Hepatocyte (in vitro differentiated cells): Measurements from ENCODE around the gene SYT1.

Source experiments
- EZH2 ChIP-seq: fragments of 200-600 bp; sonication (generic); IDR thresholded peaks from 2 replicates; pipeline ENCODE4 v1.6.1; 2016; ENCODE audit warnings: antibody characterized with exemption, mild to moderate bottlenecking, borderline replicate concordance
- TF ChIP-seq, protein P1 (sequence below): fragments of 200-600 bp; sonication (generic); IDR thresholded peaks from 2 replicates; pipeline ENCODE4 v1.5.1; 2016; ENCODE audit warnings: antibody characterized with exemption, mild to moderate bottlenecking; ENCODE audit not compliant: poor library complexity

DNA sequence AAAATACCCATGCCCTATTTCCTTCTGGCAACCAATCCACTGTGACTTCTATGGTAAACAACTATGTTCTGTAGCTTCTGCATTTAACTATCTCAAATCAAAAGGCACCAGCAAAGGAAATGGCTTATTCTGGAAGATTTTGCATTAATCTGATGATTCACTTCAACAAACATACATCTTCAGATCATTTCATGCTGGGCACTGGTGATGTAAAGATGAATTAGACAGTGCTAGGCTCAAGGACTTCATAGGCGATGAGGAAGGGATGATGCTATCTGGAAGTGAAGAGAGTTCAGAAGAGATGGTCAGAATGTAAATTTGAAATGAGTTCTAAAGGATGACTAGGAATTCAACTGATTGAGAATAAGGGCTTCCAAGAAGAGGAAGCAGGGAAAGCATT, 462.9 kb downstream of the SYT1 start:
- TF ChIP-seq, protein P1, sequence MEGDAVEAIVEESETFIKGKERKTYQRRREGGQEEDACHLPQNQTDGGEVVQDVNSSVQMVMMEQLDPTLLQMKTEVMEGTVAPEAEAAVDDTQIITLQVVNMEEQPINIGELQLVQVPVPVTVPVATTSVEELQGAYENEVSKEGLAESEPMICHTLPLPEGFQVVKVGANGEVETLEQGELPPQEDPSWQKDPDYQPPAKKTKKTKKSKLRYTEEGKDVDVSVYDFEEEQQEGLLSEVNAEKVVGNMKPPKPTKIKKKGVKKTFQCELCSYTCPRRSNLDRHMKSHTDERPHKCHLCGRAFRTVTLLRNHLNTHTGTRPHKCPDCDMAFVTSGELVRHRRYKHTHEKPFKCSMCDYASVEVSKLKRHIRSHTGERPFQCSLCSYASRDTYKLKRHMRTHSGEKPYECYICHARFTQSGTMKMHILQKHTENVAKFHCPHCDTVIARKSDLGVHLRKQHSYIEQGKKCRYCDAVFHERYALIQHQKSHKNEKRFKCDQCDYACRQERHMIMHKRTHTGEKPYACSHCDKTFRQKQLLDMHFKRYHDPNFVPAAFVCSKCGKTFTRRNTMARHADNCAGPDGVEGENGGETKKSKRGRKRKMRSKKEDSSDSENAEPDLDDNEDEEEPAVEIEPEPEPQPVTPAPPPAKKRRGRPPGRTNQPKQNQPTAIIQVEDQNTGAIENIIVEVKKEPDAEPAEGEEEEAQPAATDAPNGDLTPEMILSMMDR: no peak
- no peak for TF ChIP-seq EZH2
